Islet of Langerhans (tissue), 1 donor: Measurements from ENCODE around the gene C10orf53.
"Not testable (repeated sequence)": the region's sequence is repeated elsewhere in the genome, so short reads cannot be mapped to it uniquely, and the experiment has no call there.

Experiments used
- FAIRE-seq: peaks from one replicate; lab custom pipeline; 2011; peaks lifted over from hg19 to GRCh38; lab: Jason Lieb, UNC

Gene C10orf53

GRCh38 chr10:49688261-49688846 lies 8.9 kb downstream of the C10orf53 start:
- FAIRE-seq: no peak

GRCh38 chr10:49688920-49689319 lies 9.5 kb downstream of the C10orf53 start:
- no peak for FAIRE-seq

- no peak for FAIRE-seq
Measured at GRCh38 chr10:49689882-49690510, 10.5 kb downstream of the C10orf53 start.

DNA sequence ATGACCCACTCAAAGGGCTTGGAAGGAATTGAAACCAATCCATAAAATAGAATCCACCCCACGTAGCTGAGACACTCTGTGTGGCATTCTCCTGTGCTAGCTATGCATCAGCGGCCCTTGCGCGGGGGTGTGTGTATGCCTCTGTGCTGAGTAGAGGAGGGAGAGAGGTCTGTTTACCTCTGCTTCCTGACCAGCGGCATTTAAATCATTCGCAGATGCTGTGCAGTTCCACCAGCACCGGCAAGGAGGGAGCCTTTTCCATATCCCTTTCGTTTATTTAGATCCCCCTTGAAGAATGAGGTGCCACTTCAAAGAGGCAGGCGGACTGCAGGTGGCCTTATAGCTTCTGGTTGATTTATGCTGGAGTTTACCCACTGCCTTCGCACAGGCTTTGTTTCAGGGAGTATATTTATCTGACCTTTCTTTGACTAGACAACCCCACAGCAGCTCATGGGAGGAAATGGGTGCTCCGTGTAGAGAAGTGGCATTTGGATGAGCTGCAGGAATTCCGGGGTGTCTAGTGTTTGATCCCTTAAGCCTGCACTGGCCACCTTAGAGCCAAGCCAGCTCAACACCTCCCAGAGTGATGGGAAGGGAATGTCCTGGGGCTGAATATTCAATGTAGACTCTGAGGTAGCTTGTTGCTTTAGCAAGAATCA lies 11.4 kb downstream of the C10orf53 start:
- no peak for FAIRE-seq

DNA sequence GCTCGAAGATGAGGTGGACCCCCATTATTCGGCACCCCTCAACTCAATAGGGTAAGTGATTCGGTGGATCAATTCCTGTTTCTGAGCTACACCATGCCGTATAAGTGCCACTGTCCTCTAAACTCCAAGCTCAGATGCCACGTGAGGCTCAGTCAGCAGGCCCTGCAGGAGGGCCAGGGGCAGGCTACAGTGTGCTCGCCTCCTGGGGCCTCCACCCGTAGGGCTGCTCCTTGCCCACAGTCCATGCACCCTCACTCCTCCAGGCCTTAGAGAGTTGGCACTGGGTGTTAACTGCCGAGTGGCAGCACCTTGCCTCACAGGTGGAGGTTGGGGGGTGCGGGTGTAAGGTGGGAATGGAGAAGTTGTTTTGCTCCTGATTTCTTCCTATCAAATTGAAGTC lies 12.1 kb downstream of the C10orf53 start:
- FAIRE-seq: no peak

- FAIRE-seq: no peak
Measured at GRCh38 chr10:49694466-49694865, 15.0 kb downstream of the C10orf53 start.

GRCh38 chr10:49696311-49696710 lies 16.9 kb downstream of the C10orf53 start:
- no peak for FAIRE-seq

DNA sequence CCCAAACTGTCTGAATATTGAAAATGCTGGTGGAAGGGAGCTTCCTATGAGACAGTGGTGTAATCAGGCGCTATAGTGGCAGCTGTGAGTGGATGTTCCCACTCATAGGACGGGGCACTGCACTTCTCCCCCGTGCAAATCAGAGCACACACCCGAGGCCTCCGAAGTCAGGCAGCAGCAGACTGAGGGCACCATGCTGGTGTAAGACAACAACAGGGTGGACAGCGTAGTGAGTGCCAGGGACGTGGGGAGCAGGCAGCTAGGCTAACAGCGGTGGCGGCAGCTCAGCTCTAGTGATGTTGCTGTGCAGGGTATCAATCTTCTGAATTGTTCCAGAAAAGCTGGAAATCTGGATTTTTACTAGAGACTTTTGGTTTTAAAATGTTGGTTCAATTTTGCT lies 19.2 kb downstream of the C10orf53 start:
- FAIRE-seq: no peak

DNA sequence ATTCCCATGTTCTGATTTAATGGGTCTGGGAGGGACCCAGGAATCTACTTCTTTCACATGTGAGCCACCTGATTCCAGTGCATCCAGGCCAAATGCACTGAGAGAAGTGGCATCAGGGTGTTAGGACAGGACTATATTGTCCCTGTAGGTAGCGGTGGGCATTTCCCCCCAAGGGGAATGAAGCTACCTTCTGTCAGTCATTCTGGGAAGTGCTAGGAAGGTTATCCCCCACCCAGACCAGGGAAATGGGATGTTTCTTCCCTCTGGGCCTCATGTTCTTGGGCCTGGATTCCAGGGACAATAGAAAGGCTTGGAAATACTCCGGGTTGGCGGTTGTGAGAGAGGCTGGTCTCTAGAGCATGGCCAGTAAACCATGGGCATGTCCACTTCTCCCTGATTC lies 20.8 kb downstream of the C10orf53 start:
- no peak for FAIRE-seq

DNA sequence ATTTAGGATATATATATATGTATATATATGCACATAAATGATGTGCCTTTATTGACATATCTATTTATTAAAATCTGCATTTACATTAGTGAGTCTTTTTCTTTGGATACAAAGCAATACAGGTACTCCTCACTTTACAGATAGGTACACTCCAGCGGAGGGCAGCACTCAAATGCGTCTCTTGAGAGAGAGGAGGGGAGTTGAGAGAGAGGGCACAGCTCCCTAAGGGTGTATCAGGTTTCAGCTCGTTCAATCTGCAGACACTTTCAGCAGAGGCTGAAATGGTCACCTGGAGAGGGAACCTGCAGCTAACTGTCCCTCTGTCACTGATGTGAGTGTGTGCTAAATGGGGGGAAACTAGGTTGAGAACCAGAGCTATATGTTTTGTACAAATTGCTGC lies 21.5 kb downstream of the C10orf53 start:
- no peak for FAIRE-seq

DNA sequence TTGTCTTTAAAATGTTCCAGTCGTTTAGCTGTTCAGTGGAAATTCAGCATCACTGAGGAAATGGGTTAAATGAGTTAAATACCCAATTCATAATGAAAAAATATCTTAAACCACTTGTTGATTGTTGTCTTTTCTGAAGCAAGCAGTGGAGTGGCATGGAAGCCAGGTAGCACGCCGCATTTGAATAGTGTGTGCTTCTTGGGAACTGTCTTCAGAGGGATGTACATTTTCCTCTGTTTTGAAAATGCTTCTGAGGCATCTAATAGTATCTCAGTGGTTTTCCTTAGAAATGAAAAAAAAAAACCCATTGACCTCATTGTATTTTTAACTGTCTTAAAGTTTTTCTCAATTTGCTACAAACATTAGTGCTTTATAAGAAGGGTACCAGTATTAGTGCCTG lies 28.1 kb downstream of the C10orf53 start:
- FAIRE-seq: no peak

DNA sequence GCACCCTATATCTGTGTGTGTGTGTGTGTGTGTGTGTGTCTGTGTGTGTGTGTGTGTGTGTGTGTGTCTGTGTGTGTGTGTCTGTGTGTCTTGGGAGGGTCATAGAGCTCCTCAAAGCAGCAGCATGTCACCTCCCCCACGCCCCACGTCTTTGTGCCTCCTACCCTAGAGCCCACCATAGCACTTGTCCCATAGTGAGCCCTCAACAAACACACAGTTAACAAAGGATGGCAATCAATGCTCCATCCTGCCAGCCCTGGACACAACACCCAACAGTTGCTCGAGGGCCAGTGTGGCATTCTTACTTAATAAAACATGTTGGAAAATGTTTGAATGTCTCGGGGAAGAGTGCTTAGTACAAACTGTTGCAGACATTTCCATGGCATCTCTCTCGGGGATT lies 30.5 kb downstream of the C10orf53 start:
- FAIRE-seq: no peak

- FAIRE-seq: no peak
Measured at GRCh38 chr10:49710966-49711365, 31.5 kb downstream of the C10orf53 start.

DNA sequence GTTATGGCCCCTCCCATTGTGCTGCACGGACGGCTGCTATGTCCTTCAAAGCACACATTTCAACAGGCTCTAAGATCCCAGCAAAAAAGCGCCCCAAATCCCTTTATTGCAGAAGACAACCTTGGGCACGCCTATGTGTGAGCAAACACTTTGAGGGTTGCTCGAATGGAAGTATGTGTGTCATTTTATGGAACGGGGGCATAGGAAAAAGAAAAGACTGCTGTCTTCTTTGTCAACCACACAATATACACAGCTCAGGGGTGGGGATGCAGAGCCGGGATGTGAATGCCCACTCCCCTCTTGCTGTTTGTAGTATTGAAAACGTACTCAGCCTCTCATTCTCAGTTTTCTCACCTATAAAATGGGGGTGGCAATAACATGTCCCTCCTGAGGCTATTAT lies 32.0 kb downstream of the C10orf53 start:
- no peak for FAIRE-seq

- FAIRE-seq: no peak
Measured at GRCh38 chr10:49713266-49713665, 33.8 kb downstream of the C10orf53 start.

- FAIRE-seq: not testable (repeated sequence)
Measured at GRCh38 chr10:49715157-49715556, 35.7 kb downstream of the C10orf53 start.

GRCh38 chr10:49726593-49726992 lies 47.1 kb downstream of the C10orf53 start:
- FAIRE-seq: no peak

- no peak for FAIRE-seq
Measured at GRCh38 chr10:49733866-49734265, 54.4 kb downstream of the C10orf53 start.

DNA sequence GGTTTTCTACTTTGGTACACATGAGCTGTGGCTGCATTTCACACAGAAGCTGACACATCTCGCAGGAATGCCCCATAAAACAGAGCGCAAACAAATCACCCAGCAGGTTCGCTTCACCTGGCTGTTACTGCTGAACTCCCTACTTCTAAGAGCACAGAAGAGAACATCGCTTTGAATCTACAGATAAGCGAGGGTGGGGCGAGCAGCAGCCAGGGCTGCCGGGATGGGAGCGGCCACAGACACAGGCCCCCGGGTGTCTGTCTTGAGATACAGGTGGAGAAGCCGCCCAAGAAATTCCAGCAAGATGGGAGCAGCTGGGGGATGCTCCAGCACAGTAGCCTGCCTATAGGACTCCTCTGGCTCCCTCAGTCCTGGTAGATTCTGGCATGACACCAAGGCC lies 55.2 kb downstream of the C10orf53 start:
- FAIRE-seq: no peak

GRCh38 chr10:49735161-49735560 lies 55.7 kb downstream of the C10orf53 start:
- FAIRE-seq: no peak

DNA sequence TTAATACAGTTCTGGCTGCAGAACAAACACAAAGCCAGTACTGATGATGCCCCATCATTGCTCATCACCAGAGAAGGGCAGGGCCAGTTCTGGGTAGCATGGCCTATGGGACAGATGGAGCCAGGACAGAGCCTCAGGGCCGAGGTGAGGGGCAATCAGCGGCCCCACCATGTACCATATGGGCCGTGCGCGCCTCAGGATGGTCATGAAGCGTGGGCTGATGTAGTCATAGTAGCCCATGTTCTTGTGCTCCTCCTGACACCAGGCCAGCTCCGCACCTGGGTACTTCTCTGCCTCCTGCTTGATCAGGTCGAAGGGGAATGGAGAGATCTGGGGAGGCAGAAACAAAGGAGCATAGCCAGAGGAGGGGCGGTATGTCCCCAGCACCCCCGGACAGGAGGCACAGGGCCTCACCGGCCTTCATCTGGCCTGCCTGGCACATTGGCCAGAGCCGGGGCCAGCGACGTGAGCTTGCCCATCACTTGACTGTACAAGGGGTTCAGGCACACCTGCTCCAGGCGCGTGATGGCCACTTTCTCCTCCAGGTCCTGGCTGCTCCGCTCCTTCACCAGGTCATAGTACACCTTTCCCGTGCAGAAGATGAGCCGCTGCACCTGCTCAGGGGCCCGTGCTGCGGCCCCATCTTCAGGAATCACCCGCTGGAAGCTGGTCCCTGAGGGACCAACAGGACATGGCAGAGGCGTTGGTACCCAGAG lies 56.6 kb downstream of the C10orf53 start:
- FAIRE-seq: no peak

DNA sequence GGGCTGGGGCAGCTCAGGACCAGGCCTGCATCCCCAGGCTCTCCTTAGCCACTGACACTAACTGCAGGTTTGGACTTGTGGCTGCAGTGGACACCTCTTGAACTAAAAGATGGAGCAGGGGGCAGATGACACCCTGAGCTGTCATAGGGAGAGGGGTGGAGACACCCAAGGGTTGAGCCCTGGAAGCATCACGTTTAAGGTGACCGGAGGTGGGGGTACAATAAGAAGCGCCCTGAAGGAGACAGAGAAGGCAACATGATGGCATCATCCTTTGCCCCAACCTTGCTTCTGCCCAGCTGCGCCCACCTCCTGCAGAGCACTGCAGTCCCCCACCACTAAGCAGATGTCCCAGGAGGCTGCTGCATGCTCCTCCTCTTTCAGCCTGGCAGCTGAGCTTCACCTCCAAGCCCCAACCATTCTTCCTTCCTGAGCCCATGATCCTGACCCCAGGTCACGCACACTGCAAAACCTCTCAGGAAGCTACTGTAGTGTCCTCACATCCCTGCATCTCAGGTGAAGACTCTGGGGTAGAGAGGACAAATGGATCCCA lies 57.2 kb downstream of the C10orf53 start:
- FAIRE-seq: no peak
